ENCODE data around the gene CCDC8. TPM values are rescaled to one million over a fixed set of nuclear protein-coding genes. Genes with fewer than 3 reads are reported as not detected.
"Not testable (repeated sequence)": the region's sequence is repeated elsewhere in the genome, so short reads cannot be mapped to it uniquely, and the experiment has no call there.

The CCDC8 gene
- total and polyA plus RNA-seq, 10 donors: 0.46 to 4.4 (median 2.5) TPM

GRCh38 chr19:46380690-46381089 lies 32.7 kb downstream of the CCDC8 start:
- no peak overlapping the region for H3K4me3 ChIP-seq
- DNase-seq: no peak
- 94 to 100% (median 95%) methylated on average over 2 of the region's 2 CpGs for WGBS, 5 donors

GRCh38 chr19:46378268-46378667 lies 35.1 kb downstream of the CCDC8 start:
- WGBS, 5 donors: 68 to 86% (median 74%) methylated on average over 2 of the region's 2 CpGs
- H3K27ac ChIP-seq: peak overlapping the region in 1 of 8 donors; percentile 7

More at GRCh38 chr19:46380690-46381089, 32.7 kb downstream of the CCDC8 start:
- H3K4me1 ChIP-seq: peaks cover 0 to 44% (median 4%) of the 10 kb centered on the region in 6 donors
- intact Hi-C loops (cut with DNase I; ENCODE audit: low total_unique reads): no loop called here
- TF ChIP-seq POLR2AphosphoS5 (IDR thresholded peaks at IDR 0.05): no peak
- no peak for TF ChIP-seq CTCF (IDR thresholded peaks at IDR 0.05 in 8 of 11, conservative IDR thresholded peaks at IDR 0.05 in 3 of 11)
- no peak for TF ChIP-seq POLR2A (IDR thresholded peaks at IDR 0.05)
- no peak overlapping the region for H3K27ac ChIP-seq
- H3K9me3 ChIP-seq: no peaks in the 10 kb centered on the region
- H3K27me3 ChIP-seq (replicated peaks in 1 of 7): no peaks in the 10 kb centered on the region
- H3K36me3 ChIP-seq: peaks cover 2 to 100% (median 89%) of the 10 kb centered on the region in 6 donors

GRCh38 chr19:46376241-46377153 lies 36.9 kb downstream of the CCDC8 start:
- H3K9me3 ChIP-seq: no peaks in the 10 kb centered on the region
- intact Hi-C loops (cut with DNase I; ENCODE audit: low total_unique reads): no loop called here
- H3K27ac ChIP-seq: peak overlapping the region in 1 of 8 donors; percentile 5
- DNase-seq: no peak
- 92 to 96% (median 94%) methylated on average over 19 to 20 of the region's 20 CpGs for WGBS, 5 donors
- TF ChIP-seq POLR2A (IDR thresholded peaks at IDR 0.05) (no peak), CTCF (IDR thresholded peaks at IDR 0.05 in 8 of 11, conservative IDR thresholded peaks at IDR 0.05 in 3 of 11) (no peak), POLR2AphosphoS5 (IDR thresholded peaks at IDR 0.05) (peak in 1 of 3 donors; percentile 32)
- no peak overlapping the region for H3K4me3 ChIP-seq
- H3K27me3 ChIP-seq (replicated peaks in 1 of 7): no peaks in the 10 kb centered on the region
- H3K4me1 ChIP-seq: peaks cover 1 to 60% (median 24%) of the 10 kb centered on the region in 6 donors
- H3K36me3 ChIP-seq: peaks cover 0 to 98% (median 50%) of the 10 kb centered on the region in 6 donors

More at GRCh38 chr19:46378268-46378667, 35.1 kb downstream of the CCDC8 start:
- Histone ChIP-seq H3K9me3 (no peaks in the 10 kb centered on the region), H3K36me3 (peaks cover 2 to 100% (median 66%) of the 10 kb centered on the region in 6 donors), H3K27me3 (replicated peaks in 1 of 7) (no peaks in the 10 kb centered on the region), H3K4me1 (peaks cover 0 to 58% (median 14%) of the 10 kb centered on the region in 6 donors), H3K4me3 (no peak overlapping the region)
- intact Hi-C loops (cut with DNase I; ENCODE audit: low total_unique reads): no loop called here
- no peak for DNase-seq
- no peak for TF ChIP-seq POLR2A (IDR thresholded peaks at IDR 0.05)
- no peak for TF ChIP-seq POLR2AphosphoS5 (IDR thresholded peaks at IDR 0.05)
- TF ChIP-seq CTCF (IDR thresholded peaks at IDR 0.05 in 8 of 11, conservative IDR thresholded peaks at IDR 0.05 in 3 of 11): no peak

- H3K4me1 ChIP-seq: peaks cover 4 to 62% (median 32%) of the 10 kb centered on the region in 6 donors
- 92 to 98% (median 95%) methylated on average over 16 to 22 of the region's 22 CpGs for WGBS, 5 donors
- peaks cover 0 to 98% (median 45%) of the 10 kb centered on the region in 6 donors for H3K36me3 ChIP-seq
- H3K4me3 ChIP-seq; intact Hi-C loops (cut with DNase I; ENCODE audit: low total_unique reads); H3K27ac ChIP-seq; H3K9me3 ChIP-seq; H3K27me3 ChIP-seq (replicated peaks in 1 of 7): not testable (repeated sequence)
- peak; percentile 34 for DNase-seq
These were observed 37.8 kb downstream of the CCDC8 start for GRCh38 chr19:46375476-46376067.
